NCI-H2196 treated with DMSO at 0.1 percent for 48 hours (cell line): ENCODE measurements around the gene ATP5MC2.
"Not testable (repeated sequence)": the region's sequence is repeated elsewhere in the genome, so short reads cannot be mapped to it uniquely, and the experiment has no call there.

Source experiments
- DNase-seq: peaks from one replicate; lab custom pipeline; 2025; ENCODE audit not compliant: unreplicated experiment; lab: John Stamatoyannopoulos, UW

Gene ATP5MC2

GRCh38 chr12:53675701-53676607 is at the start of gene ATP5MC2:
Gene ATP5MC2 (minus strand): TSS chr12:53676083. CDS start chr12:53672614, 3,469 bp downstream.
- peak; percentile 97 for DNase-seq

DNA sequence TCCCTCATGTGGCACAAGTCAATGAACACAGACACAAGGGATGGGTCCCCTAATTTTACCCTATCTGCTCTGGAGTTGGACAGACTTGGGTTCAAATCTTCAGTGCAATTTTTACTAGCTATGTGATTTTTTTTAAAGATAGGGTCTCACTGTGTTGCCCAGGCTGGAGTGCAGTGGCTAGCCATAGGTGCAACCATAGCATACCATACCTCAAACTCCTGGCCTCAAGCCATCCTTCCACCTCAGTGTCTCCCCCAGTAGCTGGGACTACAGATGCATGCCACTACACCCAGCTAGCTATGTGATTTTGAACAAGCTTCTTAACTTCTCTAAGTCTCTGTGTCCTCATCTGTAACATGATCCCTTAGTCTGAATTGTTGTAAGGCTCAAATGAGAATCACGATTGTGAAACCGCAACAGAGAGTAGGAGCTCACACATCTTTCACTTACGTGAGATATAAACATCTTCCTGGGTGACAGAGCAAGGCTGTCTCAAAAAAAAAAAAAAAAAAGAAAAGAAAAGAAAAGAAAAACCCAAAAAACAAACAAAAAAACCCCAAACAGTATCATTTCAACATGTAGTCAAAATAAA is 46.7 kb upstream of the ATP5MC2 start:
- DNase-seq, result no peak

DNA sequence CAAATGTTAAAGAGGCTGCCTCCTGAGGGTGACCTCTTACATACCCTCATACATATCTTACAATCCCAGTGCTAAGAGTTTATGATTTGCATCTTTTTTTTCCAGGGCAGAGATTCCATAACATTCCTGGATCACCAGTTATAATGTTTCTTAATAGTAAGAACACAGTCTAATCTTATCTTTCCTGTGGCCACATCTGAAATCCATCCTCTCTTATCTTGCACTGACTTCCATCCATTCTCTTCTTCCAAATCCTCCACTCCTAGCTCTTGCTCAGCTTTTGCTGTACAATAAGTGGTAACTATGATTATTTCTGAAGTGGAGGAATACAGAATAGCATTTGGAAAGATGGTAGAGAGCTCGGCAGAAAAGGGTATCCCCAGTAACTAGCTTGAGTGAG is 45.1 kb upstream of the ATP5MC2 start:
- DNase-seq, result no peak

- no peak for DNase-seq
Observed at GRCh38 chr12:53719649-53720048, 43.8 kb upstream of the ATP5MC2 start.

- DNase-seq, result not testable (repeated sequence)
Observed at GRCh38 chr12:53718567-53718966, 42.7 kb upstream of the ATP5MC2 start.

GRCh38 chr12:53717319-53717718 is 41.4 kb upstream of the ATP5MC2 start:
- no peak for DNase-seq

DNA sequence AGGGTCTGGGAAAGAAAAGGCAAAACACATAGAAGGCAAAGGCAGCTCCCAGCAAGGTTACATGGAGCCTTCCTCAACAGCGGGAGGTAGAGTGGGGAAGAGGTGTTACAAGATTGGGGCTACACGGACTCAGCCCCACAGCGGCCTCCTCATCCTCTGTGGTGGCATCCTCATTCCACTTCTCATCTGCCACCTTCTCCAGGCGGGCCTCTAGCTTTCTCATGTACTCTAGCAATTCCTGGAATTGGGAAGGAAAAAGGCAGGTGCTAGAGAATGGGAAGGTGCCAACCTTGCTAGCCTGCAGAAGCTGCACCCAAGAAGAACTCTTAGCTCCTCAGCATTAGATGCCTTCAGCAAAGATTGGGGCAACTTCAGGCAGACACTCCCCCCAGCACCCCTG is 38.1 kb upstream of the ATP5MC2 start:
- DNase-seq, result no peak

DNA sequence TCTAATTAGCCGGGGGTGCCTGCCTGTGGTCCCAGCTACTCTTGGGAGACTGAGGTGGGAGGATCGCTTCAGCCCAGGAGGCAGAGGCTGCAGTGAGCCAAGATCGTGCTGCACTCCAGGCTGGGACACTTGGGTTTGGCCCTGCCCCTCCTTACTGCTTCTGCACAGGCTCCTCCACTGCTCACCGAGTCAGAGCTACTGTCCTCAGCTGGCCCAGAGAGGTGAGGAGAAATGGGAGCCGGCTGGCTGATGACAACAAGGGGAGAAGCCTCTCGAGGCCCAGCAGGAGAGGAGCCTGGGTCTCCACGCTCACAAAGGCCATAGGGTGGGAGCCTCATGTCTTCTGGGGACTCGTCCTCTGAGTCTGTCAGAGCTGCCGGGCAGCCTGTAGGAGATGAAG is 37.6 kb upstream of the ATP5MC2 start:
- no peak for DNase-seq

DNA sequence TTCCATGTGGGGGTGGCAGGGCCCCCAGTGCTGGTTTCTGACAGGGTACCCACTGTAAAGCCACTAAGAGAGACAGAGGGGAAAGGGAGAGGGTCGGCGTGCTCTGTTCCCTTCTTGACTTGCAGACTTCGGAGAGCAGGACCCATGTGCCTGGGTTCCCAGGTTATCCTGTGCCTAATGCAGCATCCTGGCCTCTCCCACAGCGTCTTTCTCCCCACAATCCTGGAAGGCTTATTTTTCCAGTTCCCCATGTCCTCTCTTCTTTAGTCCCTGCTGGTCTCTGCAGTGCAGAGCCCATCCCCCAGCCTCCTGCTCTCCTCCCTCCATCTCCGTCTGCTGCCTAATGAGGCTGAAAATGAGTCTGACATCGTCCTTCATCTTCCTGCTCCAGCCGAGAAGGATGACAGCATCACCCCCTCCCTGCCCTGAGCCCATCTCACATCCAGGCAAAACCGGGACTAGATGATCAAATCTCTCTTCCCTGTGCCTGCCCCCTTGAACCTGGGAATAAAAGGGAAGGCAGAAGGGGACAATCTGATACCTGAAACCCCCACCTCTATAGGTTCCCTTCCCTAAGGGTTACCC is 36.3 kb upstream of the ATP5MC2 start:
- no peak for DNase-seq

- DNase-seq, result no peak
Observed at GRCh38 chr12:53710091-53710490, 34.2 kb upstream of the ATP5MC2 start.

GRCh38 chr12:53709671-53710070 is 33.8 kb upstream of the ATP5MC2 start:
- DNase-seq, result no peak

GRCh38 chr12:53706080-53706479 is 30.2 kb upstream of the ATP5MC2 start:
- DNase-seq, result no peak

DNA sequence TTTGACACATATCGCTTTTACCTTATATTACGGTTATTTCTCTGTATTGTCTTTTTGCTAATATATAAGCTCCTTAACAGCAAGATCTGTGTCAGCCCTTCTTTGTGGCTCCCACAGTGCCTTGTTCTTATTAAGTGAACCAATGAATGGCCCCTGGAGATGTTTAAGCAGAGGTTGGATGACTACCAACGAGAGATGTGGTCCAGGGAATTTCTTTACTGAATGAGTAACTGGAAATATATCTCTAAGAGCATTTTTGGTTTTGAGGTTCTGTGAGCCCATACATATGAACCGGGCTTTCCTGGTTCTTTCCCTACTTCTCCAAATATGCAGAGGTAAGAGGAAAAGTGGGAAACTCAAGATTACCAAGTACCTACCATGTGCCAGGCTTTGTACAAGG is 27.9 kb upstream of the ATP5MC2 start:
- no peak for DNase-seq

DNA sequence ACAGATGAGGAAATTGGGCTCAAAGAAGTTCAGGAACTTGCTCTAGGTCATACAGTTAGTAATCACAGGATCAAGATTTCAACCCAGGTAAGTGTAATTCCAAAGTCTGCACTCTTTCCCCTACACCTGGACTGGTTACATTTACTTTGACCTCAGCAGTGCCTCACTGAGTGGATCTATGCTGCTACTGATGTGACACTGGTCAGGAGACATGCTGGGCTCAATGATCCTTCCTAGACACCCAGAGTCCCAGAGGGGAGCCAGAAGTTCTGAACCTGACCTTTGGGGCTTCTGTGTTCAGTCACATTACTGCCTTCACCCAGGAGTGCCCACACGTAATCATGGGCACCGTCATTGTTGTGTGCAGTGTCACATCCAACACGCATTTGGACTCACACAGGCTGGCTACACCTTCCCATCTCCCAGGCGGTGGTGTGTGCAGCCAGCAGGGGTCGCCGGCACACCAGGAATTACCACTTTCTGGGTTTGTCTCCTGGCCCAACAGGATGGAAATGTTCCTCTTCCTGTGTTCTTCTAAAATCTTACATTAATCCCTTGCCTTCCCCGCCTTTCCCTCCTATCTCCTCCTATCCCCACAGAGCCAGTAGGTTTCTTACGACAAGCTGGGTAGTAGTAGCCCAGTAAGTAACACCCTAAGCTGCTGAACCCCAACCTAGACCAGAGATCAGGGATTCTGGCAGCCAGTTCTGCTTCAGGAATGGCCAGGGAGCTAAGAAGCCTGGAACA is 25.8 kb upstream of the ATP5MC2 start:
- DNase-seq, result peak; percentile 37

- no peak for DNase-seq
Observed at GRCh38 chr12:53700567-53700966, 24.7 kb upstream of the ATP5MC2 start.

GRCh38 chr12:53699678-53700025 is 23.8 kb upstream of the ATP5MC2 start:
- DNase-seq, result no peak

DNA sequence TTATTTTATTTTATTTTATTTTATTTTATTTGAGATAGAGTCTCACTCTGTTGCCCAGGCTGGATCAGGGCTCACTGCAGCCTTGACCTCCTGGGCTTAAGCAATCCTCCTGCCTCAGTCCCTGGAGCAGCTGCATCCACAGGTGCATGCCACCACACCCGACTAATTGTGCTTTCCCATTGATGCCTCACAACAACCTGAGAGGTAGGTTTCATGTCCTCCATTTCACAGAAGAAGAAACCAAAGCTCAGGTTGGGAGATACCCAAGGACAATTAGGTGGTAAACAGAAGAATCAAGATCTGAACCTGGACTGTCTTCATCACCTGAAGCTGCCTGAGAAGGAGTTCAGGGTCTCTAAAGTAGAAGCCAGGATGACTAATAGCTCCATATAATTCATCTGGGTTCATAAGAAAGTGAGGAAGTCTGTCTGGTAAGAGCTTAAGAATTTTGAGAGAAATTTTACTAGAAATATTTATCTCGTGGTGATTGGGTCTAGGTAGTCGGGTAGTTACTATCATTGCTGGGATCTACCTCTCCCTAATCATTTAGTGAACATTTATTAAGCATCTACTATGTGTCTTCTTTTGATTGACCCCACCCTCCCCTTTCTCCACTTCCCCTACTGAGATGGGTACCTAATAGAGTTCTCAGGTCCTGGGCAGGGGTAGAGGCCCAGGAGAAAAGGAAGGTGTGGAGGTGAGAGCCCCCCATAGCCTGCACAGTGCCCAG is 23.2 kb upstream of the ATP5MC2 start:
- DNase-seq, result no peak

DNA sequence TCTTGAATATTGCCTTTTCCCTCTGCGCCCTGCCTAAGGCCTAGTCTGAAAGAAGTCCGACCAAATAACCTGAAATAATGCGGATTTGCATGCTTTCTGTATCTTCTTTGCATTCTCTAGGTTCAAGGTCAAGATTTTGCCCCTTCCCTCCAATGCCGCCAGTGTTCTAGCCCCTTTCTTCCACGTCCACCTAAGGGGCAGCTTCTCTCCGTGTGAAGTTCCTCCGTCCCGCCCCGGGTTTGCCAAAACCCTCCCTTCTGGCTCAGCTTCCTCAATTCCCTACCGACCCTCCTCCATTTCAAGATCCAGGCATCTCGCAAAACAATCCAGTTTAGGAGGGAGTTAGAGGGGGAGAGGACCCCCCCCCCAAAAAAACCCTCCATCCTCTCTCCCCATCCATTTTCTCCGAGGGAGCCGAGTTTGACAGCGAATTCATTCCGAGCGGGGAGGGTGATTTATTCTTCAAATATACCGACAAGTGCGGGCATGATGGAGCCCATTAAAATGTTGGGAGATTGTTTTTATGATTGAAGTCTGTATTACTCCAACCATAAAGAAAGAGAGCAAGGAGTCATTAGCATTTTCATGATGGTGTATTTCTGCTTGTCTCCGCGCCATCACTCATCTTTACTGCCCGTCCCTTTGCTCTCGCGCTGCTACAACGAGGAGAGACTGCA is 20.9 kb upstream of the ATP5MC2 start:
- DNase-seq, result no peak

- DNase-seq, result peak; percentile 43
Observed at GRCh38 chr12:53696285-53696654, 20.4 kb upstream of the ATP5MC2 start.
